RWPE2 (cell line): ENCODE measurements around the gene MEOX2.

Experiments
- ATAC-seq: fragments of 200-7000 bp; cut with Tn5 transposase; 3 replicates; pipeline ENCODE4 v1.9.1; 2021; ENCODE audit warnings: low read depth
- DNase-seq: peaks from one replicate; pipeline ENCODE4 v3.0.0-alpha.2; 2020; ENCODE audit warnings: low spot score
- H3K27ac ChIP-seq: fragments of 450-650 bp; 2 replicates; pipeline ENCODE4 v1.5.1; 2017; ENCODE audit warnings: mild to moderate bottlenecking; ENCODE audit not compliant: poor library complexity, severe bottlenecking
- H3K27me3 ChIP-seq: fragments of 250-450 bp; sonication (Bioruptor Pico); 2 replicates; pipeline ENCODE4 v1.5.1; 2021; ENCODE audit warnings: mild to moderate bottlenecking, moderate library complexity; ENCODE audit not compliant: insufficient read depth, poor library complexity, severe bottlenecking
- H3K36me3 ChIP-seq: fragments of 250-450 bp; sonication (Bioruptor Pico); 2 replicates; pipeline ENCODE4 v1.5.1; 2020; ENCODE audit warnings: low read depth, mild to moderate bottlenecking, moderate library complexity
- H3K4me1 ChIP-seq: fragments of 250-450 bp; sonication (Bioruptor Pico); 2 replicates; pipeline ENCODE4 v1.5.1; 2021; ENCODE audit warnings: mild to moderate bottlenecking, moderate library complexity; ENCODE audit not compliant: insufficient read depth, poor library complexity, severe bottlenecking
- H3K4me3 ChIP-seq: fragments of 250-450 bp; sonication (Bioruptor Pico); 2 replicates; pipeline ENCODE4 v1.5.1; 2021; ENCODE audit warnings: mild to moderate bottlenecking, moderate library complexity; ENCODE audit not compliant: severe bottlenecking
- H3K9me3 ChIP-seq: fragments of 250-450 bp; sonication (Bioruptor Pico); 2 replicates; pipeline ENCODE4 v1.5.1; 2021; ENCODE audit warnings: mild to moderate bottlenecking, moderate library complexity; ENCODE audit not compliant: severe bottlenecking
- TF ChIP-seq, protein P1 (sequence below): fragments of 450-650 bp; IDR thresholded peaks from one replicate; pipeline ENCODE4 v1.5.1; 2017; ENCODE audit warnings: mild to moderate bottlenecking, moderate library complexity; ENCODE audit not compliant: poor library complexity, severe bottlenecking

Gene MEOX2

DNA sequence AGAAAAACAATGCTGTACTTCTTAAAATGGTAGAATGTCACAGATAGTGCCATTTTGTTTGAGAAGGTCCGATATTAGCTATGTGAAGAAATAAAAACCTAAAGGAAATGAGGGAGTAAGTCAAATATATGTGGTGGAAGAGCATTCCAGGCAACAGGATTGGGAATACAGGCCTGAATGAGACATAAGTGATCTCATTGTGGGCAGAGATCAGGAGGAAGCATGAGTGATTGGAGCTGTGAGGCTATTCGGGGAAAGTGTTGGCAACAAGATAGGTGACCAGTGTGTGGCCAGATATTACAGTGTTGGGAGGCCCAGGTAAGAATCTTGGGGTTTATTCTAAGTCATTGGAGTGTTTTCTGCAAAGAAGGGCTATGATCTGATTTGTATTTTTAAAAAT is 83.4 kb downstream of the MEOX2 start:
- peaks cover 10% of the 10 kb centered on the region for H3K27me3 ChIP-seq
- no peak overlapping the region for H3K27ac ChIP-seq
- no peak overlapping the region for H3K4me3 ChIP-seq
- no peaks in the 10 kb centered on the region for H3K9me3 ChIP-seq
- no peaks in the 10 kb centered on the region for H3K4me1 ChIP-seq
- DNase-seq (no peak), ATAC-seq (no peak)
- H3K36me3 ChIP-seq: no peaks in the 10 kb centered on the region
- TF ChIP-seq, protein P1, sequence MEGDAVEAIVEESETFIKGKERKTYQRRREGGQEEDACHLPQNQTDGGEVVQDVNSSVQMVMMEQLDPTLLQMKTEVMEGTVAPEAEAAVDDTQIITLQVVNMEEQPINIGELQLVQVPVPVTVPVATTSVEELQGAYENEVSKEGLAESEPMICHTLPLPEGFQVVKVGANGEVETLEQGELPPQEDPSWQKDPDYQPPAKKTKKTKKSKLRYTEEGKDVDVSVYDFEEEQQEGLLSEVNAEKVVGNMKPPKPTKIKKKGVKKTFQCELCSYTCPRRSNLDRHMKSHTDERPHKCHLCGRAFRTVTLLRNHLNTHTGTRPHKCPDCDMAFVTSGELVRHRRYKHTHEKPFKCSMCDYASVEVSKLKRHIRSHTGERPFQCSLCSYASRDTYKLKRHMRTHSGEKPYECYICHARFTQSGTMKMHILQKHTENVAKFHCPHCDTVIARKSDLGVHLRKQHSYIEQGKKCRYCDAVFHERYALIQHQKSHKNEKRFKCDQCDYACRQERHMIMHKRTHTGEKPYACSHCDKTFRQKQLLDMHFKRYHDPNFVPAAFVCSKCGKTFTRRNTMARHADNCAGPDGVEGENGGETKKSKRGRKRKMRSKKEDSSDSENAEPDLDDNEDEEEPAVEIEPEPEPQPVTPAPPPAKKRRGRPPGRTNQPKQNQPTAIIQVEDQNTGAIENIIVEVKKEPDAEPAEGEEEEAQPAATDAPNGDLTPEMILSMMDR: no peak

DNA sequence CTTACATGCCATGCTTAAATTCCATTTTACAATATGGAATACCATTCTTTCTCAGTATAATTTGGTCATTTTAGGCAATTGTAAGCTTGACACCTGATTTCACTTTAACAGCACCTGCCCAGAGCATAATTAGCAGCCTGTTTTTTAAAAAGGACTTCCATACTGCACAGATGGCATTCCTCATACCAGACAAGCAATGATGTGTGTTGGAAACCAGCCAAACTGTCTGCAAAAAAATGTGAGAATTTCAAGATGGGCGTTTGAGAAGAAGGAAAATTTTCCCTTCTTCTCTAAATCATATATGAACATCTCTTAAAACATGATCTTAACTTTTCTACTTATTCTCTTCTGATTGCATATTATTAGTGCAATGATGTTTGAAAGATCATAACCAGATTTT is 84.2 kb downstream of the MEOX2 start:
- H3K27me3 ChIP-seq: peaks cover 7% of the 10 kb centered on the region
- DNase-seq: no peak
- no peaks in the 10 kb centered on the region for H3K9me3 ChIP-seq
- no peak overlapping the region for H3K27ac ChIP-seq
- no peak overlapping the region for H3K4me3 ChIP-seq
- TF ChIP-seq, protein P1: no peak
- no peak for ATAC-seq
- no peaks in the 10 kb centered on the region for H3K4me1 ChIP-seq
- no peaks in the 10 kb centered on the region for H3K36me3 ChIP-seq

DNA sequence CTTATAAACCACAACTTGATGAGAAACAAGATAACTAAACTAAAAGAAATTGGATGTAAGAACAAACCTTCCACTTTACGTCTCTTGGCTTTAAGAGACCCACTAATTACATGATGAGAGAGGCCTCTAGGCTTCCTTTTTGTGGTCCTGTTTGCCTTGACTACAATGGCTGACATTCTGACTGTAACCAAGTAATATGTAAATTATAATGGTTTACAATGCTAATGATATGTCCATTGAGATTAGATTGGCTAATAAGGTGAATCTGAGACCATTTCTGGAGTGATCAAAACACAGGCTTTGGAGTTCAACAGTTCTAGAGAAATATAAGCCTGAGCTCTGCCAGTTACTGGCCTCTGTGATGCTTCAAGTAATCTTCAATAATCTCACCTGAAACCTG is 85.3 kb downstream of the MEOX2 start:
- Histone ChIP-seq H3K4me3 (no peak overlapping the region), H3K36me3 (no peaks in the 10 kb centered on the region), H3K27ac (no peak overlapping the region), H3K4me1 (no peaks in the 10 kb centered on the region), H3K9me3 (no peaks in the 10 kb centered on the region), H3K27me3 (peaks cover 4% of the 10 kb centered on the region)
- no peak for DNase-seq
- TF ChIP-seq, protein P1: no peak
- no peak for ATAC-seq

DNA sequence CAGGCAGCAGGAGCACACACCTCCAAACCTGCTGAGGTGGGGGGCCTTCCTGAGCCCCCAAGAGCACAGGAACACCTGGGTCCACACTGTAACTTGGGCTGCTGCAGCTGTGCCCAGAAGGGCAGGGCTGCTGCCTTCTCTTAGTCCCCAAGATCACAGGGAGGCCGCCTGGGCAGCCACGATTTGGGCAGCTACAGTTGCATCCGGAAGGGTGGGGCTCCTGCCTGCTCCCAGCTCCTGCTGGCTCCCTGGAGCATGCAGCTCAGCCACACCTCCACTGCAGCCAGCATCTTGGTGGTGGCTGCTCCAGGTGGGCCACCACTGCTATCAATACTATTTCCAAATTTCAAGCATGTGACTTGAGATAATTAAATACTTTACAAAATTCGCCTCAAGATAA is 86.2 kb downstream of the MEOX2 start:
- TF ChIP-seq, protein P1: no peak
- H3K36me3 ChIP-seq: no peaks in the 10 kb centered on the region
- no peak overlapping the region for H3K4me3 ChIP-seq
- no peak for ATAC-seq
- H3K27me3 ChIP-seq: peaks cover 4% of the 10 kb centered on the region
- no peaks in the 10 kb centered on the region for H3K4me1 ChIP-seq
- DNase-seq: no peak
- H3K27ac ChIP-seq: no peak overlapping the region
- H3K9me3 ChIP-seq: no peaks in the 10 kb centered on the region

DNA sequence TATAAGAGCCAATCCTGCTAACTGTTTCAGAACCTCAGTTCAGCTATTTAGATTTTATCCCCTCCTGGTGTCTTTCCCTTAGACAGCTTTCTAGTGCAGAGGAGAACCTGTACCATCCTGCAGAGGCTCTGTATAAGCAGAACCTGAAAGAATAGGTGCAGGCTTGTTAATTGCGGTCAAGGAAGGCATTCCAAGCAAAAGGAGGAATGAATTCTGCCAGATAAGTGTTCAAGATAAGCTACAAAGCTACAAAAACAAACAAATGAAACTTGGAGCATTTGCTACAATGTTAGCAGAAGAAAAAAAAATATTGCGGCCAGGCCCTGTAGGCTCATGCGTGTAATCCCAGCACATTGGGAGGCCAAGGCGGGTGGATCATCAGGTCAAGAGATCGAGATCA is 92.0 kb downstream of the MEOX2 start:
- no peak for ATAC-seq
- Histone ChIP-seq H3K36me3 (no peaks in the 10 kb centered on the region), H3K9me3 (no peaks in the 10 kb centered on the region), H3K27ac (no peak overlapping the region), H3K4me1 (no peaks in the 10 kb centered on the region), H3K4me3 (no peak overlapping the region), H3K27me3 (peaks cover 5% of the 10 kb centered on the region)
- TF ChIP-seq, protein P1: no peak
- no peak for DNase-seq
